ENCODE measurements around the gene SLC25A53.

Gene SLC25A53

DNA sequence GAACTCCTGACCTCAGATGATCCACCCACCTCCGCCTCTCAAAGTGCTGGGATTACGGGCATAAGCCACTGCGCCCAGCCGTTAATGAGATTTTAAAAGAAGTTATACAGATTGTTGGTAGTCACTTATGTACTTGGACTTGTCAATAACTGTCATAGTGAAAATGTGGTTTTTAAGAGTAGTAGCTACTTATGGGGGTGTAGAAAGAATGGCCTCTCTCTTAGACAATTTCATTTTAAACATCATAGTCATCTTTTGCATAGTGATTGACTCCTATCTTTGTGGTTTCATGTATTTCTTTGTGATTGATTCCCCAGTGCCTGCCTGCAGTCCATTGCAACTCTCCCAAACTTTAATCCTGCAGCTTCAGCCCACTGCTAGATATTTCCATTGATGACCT, 26.9 kb upstream of the SLC25A53 start:
- TF ChIP-seq, protein P1, sequence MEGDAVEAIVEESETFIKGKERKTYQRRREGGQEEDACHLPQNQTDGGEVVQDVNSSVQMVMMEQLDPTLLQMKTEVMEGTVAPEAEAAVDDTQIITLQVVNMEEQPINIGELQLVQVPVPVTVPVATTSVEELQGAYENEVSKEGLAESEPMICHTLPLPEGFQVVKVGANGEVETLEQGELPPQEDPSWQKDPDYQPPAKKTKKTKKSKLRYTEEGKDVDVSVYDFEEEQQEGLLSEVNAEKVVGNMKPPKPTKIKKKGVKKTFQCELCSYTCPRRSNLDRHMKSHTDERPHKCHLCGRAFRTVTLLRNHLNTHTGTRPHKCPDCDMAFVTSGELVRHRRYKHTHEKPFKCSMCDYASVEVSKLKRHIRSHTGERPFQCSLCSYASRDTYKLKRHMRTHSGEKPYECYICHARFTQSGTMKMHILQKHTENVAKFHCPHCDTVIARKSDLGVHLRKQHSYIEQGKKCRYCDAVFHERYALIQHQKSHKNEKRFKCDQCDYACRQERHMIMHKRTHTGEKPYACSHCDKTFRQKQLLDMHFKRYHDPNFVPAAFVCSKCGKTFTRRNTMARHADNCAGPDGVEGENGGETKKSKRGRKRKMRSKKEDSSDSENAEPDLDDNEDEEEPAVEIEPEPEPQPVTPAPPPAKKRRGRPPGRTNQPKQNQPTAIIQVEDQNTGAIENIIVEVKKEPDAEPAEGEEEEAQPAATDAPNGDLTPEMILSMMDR (IDR thresholded peaks at IDR 0.05): no peak

DNA sequence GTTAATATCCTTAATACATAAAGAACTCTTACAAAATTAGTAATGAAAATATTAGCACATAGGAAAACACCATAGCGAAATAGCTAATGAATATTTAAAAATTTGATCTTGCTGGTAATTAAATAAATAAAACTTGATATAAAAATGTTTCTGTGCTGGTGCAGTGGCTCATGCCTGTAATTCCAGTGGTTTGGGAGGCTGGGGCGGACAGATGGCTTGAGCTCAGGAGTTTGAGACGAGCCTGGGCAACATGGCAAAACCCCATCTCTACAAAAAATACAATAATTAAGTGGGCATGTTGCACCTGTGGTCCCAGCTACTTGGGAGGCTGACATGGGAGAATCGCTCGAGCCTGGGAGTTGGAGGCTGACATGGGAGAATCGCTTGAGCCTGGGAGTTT, 17.0 kb upstream of the SLC25A53 start:
- TF ChIP-seq, protein P1 (IDR thresholded peaks at IDR 0.05): no peak

DNA sequence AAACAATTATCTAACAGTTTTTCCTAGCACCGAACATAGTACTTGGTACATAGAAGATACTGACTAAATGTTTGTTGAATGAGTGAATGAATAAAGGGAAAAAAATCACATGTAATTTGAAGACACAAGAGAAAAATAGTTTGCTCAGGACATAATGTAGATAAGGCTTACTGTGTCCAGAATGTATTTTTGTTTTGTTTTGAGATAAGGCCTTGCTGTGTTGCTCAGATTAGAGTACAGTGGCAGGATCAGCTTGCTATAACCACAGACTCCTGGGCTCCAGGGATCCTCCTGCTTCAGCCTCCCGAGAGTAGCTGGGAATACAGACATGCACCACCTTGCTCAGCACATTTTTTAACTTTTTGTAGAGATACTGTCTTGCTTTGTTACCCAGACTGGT, 16.0 kb upstream of the SLC25A53 start:
- TF ChIP-seq, protein P1 (IDR thresholded peaks at IDR 0.05): no peak

DNA sequence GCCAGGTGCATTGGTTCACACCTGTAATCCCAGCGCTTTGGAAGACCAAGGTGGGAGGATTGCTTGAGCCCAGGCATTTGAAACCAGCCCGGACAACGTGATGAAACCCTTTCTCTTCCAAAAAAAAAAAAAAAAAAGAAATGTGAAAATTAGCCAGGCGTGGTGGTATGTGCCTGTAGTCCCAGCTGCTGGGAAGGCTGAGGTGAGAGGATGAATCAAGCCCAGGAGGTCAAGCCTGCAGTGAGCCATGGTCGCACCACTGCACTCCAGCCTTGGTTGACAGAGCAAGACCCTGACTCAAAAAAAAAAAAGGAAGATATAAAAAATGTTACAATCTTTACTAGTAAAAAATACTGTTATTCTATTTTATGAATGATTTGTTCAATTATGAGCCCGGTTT, 15.3 kb upstream of the SLC25A53 start:
- TF ChIP-seq, protein P1 (IDR thresholded peaks at IDR 0.05): no peak

DNA sequence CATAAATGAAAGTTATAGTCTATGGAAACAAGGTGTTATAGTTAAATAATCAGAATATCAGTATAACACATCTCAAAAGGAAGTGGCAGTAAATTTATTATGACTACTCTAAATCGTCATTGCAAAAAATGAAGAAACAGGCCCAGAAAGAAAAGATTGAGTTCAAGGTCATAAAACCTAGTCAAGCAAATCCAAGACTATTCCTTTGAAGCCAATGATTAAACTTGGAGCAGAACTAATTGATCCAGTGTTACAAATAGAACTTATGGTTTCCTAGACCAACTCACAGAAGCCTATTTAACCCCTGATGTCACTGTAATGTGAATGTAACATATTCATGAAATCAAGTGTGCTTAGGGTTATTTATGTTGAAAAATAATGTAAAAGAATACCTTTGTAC, 11.3 kb upstream of the SLC25A53 start:
- TF ChIP-seq, protein P1 (IDR thresholded peaks at IDR 0.05): no peak

DNA sequence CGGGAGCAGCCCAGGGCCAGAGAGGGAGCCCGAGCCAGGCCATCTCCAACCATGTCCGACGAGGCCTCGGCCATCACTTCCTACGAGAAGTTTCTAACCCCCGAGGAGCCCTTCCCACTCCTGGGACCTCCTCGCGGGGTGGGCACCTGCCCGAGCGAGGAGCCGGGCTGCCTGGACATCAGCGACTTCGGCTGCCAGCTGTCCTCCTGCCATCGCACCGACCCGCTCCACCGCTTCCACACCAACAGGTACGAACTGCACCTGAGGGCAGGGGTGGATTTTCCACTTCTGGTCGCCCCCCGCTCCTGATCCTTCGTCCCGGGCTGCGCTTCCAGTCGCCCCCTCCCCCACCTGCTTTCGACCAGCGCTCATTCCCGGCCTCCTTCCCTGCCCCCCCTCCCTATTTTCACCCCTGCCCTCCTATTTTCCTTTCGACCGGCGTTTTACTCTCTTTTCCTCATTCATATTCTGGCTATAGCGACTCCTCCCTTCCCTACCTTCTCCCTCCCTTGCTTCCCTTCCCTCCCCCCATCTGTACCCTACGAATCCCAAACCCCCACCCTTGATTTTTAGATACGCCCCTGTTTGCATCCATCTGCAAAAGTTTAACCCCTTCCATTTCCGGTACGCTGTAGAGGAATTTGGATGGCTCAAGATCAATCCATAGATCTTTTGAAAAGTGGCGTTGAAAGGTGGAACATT, 10.1 kb upstream of the SLC25A53 start:
- TF ChIP-seq, protein P1 (IDR thresholded peaks at IDR 0.05): no peak

DNA sequence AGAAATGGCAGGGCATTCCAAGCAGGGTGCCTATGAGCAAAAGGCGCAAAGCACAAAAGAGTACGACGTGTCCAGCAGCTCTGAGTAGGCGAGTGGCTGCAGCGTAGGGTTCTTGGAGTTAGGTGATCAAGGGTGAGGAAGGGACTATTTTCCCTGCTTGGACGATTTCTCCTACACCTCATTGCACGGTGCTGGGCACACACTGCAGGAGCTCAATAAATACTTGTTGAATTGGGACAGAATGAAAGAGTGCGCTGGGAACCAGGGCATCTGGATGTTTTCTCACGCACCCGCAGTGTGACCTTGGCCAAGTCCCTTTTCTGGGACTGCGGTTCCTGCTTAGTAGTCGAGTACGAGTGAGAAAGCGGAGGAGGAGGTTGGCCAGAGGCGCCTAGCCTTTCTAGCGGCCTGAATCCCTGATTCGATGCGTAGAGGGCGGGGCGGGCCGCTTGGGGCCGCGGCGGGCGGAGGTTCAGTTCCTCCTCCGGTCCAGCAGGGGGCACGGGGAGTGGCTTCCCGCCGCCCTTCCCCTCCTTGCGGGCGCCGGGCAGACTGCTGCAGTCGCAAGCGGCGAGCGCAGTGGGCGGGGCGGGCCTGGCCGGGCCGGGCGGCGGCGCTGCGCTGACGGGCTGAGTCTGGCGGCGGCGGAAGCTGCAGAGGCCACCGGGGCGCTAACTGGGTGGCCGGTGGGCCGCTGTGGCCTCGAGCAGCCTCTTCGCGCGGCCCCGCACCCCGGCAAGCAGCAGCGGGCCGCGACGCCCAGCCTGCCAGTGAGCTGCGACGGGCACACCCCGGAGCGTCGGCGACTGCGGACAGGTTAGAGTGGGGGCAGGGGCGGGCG, 9.3 kb upstream of the SLC25A53 start, which contains the start of gene FAM199X:
FAM199X (plus strand) TSS at position 560 of the 841 bp plus-strand sequence. CDS start 333 bp downstream, outside the sequence.
- TF ChIP-seq, protein P1 (IDR thresholded peaks at IDR 0.05): peak; percentile 40
